ENCODE measurements around the gene SLC6A6. TPM values are rescaled to one million over a fixed set of nuclear protein-coding genes. Genes with fewer than 3 reads are reported as not detected.
"Not testable (repeated sequence)": the region's sequence is repeated elsewhere in the genome, so short reads cannot be mapped to it uniquely, and the experiment has no call there.

The SLC6A6 gene
- total RNA-seq, 2 experiments from 2014 or later = 27.8 to 31.2 TPM

DNA sequence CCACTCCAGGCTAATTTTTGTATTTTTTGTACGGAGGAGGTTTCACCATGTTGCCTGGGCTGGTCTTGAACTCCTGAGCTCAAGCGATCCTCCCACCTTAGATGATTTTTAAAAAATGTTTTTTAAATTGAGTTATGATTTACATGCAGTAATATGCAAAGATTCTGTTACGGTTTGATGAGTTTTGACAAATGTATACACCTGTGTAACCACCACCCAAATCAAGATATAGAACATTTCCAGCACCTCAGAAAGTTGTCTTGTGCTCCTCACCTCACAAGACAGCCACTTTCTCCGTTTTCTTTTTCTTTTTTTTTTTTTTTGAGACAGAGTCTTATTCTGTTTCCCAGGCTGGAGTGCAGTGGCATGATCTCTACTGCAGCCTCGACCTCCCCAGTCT lies 4.8 kb downstream of the SLC6A6 start:
- H3K4me1 ChIP-seq (ENCODE audit: insufficient read depth, low read length) = peaks cover 59% of the 10 kb centered on the region

DNA sequence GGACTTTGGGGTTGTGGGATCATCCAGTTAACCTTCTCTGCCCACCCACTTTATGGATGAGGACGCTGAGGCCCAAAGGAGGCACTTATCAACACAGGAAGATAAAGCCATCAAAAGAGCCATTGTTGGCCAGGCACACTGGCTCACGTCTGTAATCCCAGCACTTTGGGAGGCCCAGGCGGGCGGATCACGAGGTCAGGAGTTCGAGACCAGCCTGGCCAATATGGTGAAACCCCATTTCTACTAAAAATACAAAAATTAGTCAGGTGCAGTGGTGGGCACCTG lies 7.3 kb downstream of the SLC6A6 start:
- H3K27ac Mint-ChIP-seq; H3K9me3 Mint-ChIP-seq; H3K9me3 ChIP-seq (ENCODE audit: control insufficient read depth in 1 of 2, insufficient read depth in 1 of 2, low read length in 2 of 2); ATAC-seq (ENCODE audit: poor library complexity); CTCF ChIA-PET; DNase-seq; H3K4me3 ChIP-seq (ENCODE audit: low read length); H3K27me3 ChIP-seq (ENCODE audit: control insufficient read depth in 1 of 2, insufficient read depth in 2 of 2, low read length in 2 of 2); POLR2A ChIA-PET; H3K27ac ChIP-seq (ENCODE audit: low read depth in 1 of 2, low read length in 2 of 2); H3K27me3 Mint-ChIP-seq; H3K4me3 Mint-ChIP-seq: not testable (repeated sequence)
- Mint-ChIP-seq H3K36me3 (ENCODE audit: low read depth) (peaks cover 30% of the 10 kb centered on the region), H3K4me1 (ENCODE audit: low read depth) (peaks cover 35% of the 10 kb centered on the region)
- Histone ChIP-seq H3K4me1 (ENCODE audit: insufficient read depth, low read length) (peaks cover 47% of the 10 kb centered on the region), H3K36me3 (ENCODE audit: insufficient read depth, low read length) (peaks cover 38% of the 10 kb centered on the region)
- intact Hi-C loops (cut with DNase I, micrococcal nuclease) = loop anchor here in 1 of 2 experiments (10.0 kb wide), 2 partner anchors 535 to 755 kb away; partner anchors contain the start of gene NR2C2

More for the DNA sequence above, 4.8 kb downstream of the SLC6A6 start:
- peaks cover 35% of the 10 kb centered on the region for H3K36me3 Mint-ChIP-seq (ENCODE audit: low read depth)
- DNase-seq (no peak), ATAC-seq (ENCODE audit: poor library complexity) (no peak)
- Histone ChIP-seq H3K27me3 (ENCODE audit: control insufficient read depth in 1 of 2, insufficient read depth in 2 of 2, low read length in 2 of 2) (no peaks in the 10 kb centered on the region), H3K4me3 (ENCODE audit: low read length) (no peak overlapping the region), H3K27ac (ENCODE audit: low read depth in 1 of 2, low read length in 2 of 2) (no peak overlapping the region), H3K36me3 (ENCODE audit: insufficient read depth, low read length) (peaks cover 32% of the 10 kb centered on the region), H3K9me3 (ENCODE audit: control insufficient read depth in 1 of 2, insufficient read depth in 1 of 2, low read length in 2 of 2) (no peaks in the 10 kb centered on the region)
- peak overlapping the region; percentile 11 for H3K4me3 Mint-ChIP-seq
- H3K27ac Mint-ChIP-seq = peak overlapping the region; percentile 53
- no peaks in the 10 kb centered on the region for H3K9me3 Mint-ChIP-seq
- POLR2A ChIA-PET = interaction anchor here (0.6 to 1.2 kb wide), 2 partner anchors 20 to 25 kb away, joined by 3 read pairs; no protein-coding TSS in a partner anchor
- TF ChIP-seq, protein P1, sequence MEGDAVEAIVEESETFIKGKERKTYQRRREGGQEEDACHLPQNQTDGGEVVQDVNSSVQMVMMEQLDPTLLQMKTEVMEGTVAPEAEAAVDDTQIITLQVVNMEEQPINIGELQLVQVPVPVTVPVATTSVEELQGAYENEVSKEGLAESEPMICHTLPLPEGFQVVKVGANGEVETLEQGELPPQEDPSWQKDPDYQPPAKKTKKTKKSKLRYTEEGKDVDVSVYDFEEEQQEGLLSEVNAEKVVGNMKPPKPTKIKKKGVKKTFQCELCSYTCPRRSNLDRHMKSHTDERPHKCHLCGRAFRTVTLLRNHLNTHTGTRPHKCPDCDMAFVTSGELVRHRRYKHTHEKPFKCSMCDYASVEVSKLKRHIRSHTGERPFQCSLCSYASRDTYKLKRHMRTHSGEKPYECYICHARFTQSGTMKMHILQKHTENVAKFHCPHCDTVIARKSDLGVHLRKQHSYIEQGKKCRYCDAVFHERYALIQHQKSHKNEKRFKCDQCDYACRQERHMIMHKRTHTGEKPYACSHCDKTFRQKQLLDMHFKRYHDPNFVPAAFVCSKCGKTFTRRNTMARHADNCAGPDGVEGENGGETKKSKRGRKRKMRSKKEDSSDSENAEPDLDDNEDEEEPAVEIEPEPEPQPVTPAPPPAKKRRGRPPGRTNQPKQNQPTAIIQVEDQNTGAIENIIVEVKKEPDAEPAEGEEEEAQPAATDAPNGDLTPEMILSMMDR (IDR thresholded peaks at IDR 0.05) = no peak
- no peaks in the 10 kb centered on the region for H3K27me3 Mint-ChIP-seq
- CTCF ChIA-PET = no interaction called here
- peaks cover 54% of the 10 kb centered on the region for H3K4me1 Mint-ChIP-seq (ENCODE audit: low read depth)
- intact Hi-C loops (cut with DNase I, micrococcal nuclease) = loop anchor here in 1 of 2 experiments (10.0 kb wide), 2 partner anchors 538 to 752 kb away; partner anchors contain the start of gene NR2C2

DNA sequence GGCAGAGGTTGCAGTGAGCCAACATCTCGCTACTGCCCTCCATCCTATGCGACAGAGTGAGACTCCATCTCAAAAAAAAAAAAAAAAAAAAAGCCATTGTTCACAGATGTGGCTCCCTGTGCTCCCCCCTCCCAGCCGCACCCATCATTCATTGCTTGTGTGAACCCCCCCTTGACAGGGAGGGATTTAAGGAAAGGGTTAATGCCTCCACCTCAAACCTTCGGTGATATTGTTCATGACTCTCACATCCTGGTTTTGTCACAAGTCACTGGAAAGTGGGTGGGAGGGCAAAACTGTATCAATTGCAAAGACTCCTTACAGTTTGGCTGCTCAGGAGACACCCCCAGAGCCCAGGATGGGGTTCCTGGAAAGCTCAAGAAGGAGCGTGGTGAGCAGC lies 7.7 kb downstream of the SLC6A6 start:
- ChIA-PET POLR2A (no interaction called here), CTCF (no interaction called here)
- H3K9me3 ChIP-seq (ENCODE audit: control insufficient read depth in 1 of 2, insufficient read depth in 1 of 2, low read length in 2 of 2) = no peaks in the 10 kb centered on the region
- H3K9me3 Mint-ChIP-seq = no peaks in the 10 kb centered on the region
- peaks cover 34% of the 10 kb centered on the region for H3K36me3 Mint-ChIP-seq (ENCODE audit: low read depth)
- H3K27ac ChIP-seq (ENCODE audit: low read depth in 1 of 2, low read length in 2 of 2) = no peak overlapping the region
- H3K4me1 Mint-ChIP-seq (ENCODE audit: low read depth) = peaks cover 33% of the 10 kb centered on the region
- no peak overlapping the region for H3K27ac Mint-ChIP-seq
- intact Hi-C loops (cut with DNase I, micrococcal nuclease) = no loop called here
- peaks cover 39% of the 10 kb centered on the region for H3K36me3 ChIP-seq (ENCODE audit: insufficient read depth, low read length)
- H3K4me3 Mint-ChIP-seq = no peak overlapping the region
- TF ChIP-seq, protein P1 (IDR thresholded peaks at IDR 0.05) = no peak
- H3K4me1 ChIP-seq (ENCODE audit: insufficient read depth, low read length) = peaks cover 43% of the 10 kb centered on the region
- no peaks in the 10 kb centered on the region for H3K27me3 Mint-ChIP-seq
- H3K27me3 ChIP-seq (ENCODE audit: control insufficient read depth in 1 of 2, insufficient read depth in 2 of 2, low read length in 2 of 2) = no peaks in the 10 kb centered on the region
- ATAC-seq (ENCODE audit: poor library complexity) (no peak), DNase-seq (no peak)
- H3K4me3 ChIP-seq (ENCODE audit: low read length) = no peak overlapping the region

DNA sequence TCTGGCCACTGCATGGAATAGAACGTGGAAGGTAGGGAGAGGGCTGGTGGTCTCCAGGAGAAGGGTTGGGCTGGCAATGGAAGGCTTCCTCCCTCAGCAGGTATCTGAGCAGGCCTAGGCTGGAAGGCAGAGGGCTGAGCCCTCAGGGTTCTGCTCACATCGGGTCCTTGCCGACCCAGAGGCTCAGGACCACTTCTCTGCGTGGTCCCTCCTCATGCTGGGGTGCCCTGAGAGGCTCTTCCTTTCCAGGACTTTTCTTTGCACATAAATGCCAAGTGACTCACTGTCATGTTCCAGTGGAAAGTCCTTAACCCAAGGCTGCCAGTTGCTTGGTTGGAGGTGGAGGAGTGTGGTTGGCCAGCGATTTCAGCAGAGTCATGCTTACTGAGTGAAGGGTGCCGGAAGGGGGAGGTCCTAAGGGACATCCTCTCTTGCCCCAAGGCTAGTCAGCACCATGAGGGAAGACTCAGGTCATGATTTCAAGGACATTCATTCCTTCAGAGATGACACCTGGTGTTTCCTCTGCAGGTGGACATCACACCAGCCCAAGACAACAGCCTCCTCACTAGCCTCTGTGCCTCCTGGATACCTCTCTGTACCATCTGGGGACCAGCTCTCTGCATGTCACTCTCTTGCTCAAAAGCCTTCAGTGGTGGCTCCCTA lies 8.2 kb downstream of the SLC6A6 start:
- H3K36me3 Mint-ChIP-seq (ENCODE audit: low read depth) = peaks cover 34% of the 10 kb centered on the region
- H3K4me3 ChIP-seq (ENCODE audit: low read length) = no peak overlapping the region
- no peaks in the 10 kb centered on the region for H3K9me3 ChIP-seq (ENCODE audit: control insufficient read depth in 1 of 2, insufficient read depth in 1 of 2, low read length in 2 of 2)
- H3K4me1 ChIP-seq (ENCODE audit: insufficient read depth, low read length) = peaks cover 38% of the 10 kb centered on the region
- ChIA-PET CTCF (no interaction called here), POLR2A (no interaction called here)
- peaks cover 38% of the 10 kb centered on the region for H3K36me3 ChIP-seq (ENCODE audit: insufficient read depth, low read length)
- no peaks in the 10 kb centered on the region for H3K27me3 ChIP-seq (ENCODE audit: control insufficient read depth in 1 of 2, insufficient read depth in 2 of 2, low read length in 2 of 2)
- no peaks in the 10 kb centered on the region for H3K27me3 Mint-ChIP-seq
- no peak overlapping the region for H3K4me3 Mint-ChIP-seq
- peak in 2 of 14 experiments; percentile 65 to 77 for DNase-seq
- ATAC-seq (ENCODE audit: poor library complexity) = no peak
- H3K27ac ChIP-seq (ENCODE audit: low read depth in 1 of 2, low read length in 2 of 2) = peak overlapping the region in 1 of 2 donors; percentile 9
- intact Hi-C loops (cut with DNase I, micrococcal nuclease) = no loop called here
- H3K4me1 Mint-ChIP-seq (ENCODE audit: low read depth) = peaks cover 28% of the 10 kb centered on the region
- no peaks in the 10 kb centered on the region for H3K9me3 Mint-ChIP-seq
- TF ChIP-seq, protein P1 (IDR thresholded peaks at IDR 0.05) = no peak
- no peak overlapping the region for H3K27ac Mint-ChIP-seq

Data from CD4-positive, alpha-beta T cell (primary cell).